Activated T-cell treated with anti-CD3 and anti-CD28 coated beads, Interleukin-2, amount 50 U/mL, for 72 hours (primary cell): ENCODE measurements around the gene TIMM50. TPM values are rescaled to one million over a fixed set of nuclear protein-coding genes. Genes with fewer than 3 reads are reported as not detected.

Experiments used
- ATAC-seq, 2 donors: fragments of 150-1000 bp; cut with Tn5 transposase; replicated peaks in 1 of 2; 2 replicates each; pipeline ENCODE4 v1.10.0; 2021; ENCODE audit warnings: moderate library complexity in 2 of 2, mild to moderate bottlenecking in 1 of 2
- DNase-seq, 2 donors: peaks; one replicate each; pipeline ENCODE4 v3.0.0; 2021 to 2022; ENCODE audit warnings: mixed read lengths in 1 of 2
- H3K27ac Mint-ChIP-seq: one replicate; pipeline ENCODE4 v1.8.0; 2022; ENCODE audit warnings: mild to moderate bottlenecking, moderate library complexity, mixed read lengths
- H3K27me3 Mint-ChIP-seq: one replicate; pipeline ENCODE4 v1.8.0; 2022; ENCODE audit warnings: low read depth, mixed read lengths
- H3K36me3 Mint-ChIP-seq, 2 donors: one replicate each; pipeline ENCODE4 v1.8.0; 2022; ENCODE audit warnings: mixed read lengths in 2 of 2, mild to moderate bottlenecking in 1 of 2; ENCODE audit not compliant: insufficient read depth in 2 of 2
- H3K4me1 Mint-ChIP-seq: one replicate; pipeline ENCODE4 v1.8.0; 2022; ENCODE audit warnings: low read depth, mixed read lengths
- H3K4me3 Mint-ChIP-seq, 2 donors: one replicate each; pipeline ENCODE4 v1.8.0; 2022; ENCODE audit warnings: mild to moderate bottlenecking in 2 of 2, mixed read lengths in 2 of 2, moderate library complexity in 2 of 2
- H3K9me3 Mint-ChIP-seq, 2 donors: one replicate each; pipeline ENCODE4 v1.8.0; 2022; ENCODE audit warnings: mixed read lengths in 2 of 2
- total RNA-seq, 2 donors: library from RNA; stranded (reverse); gene quantifications; one replicate each; pipeline ENCODE4 v1.2.3, GENCODE V29; 2022

TIMM50 gene
- total RNA-seq, 2 donors from 2014 or later: 52.4 to 55.8 TPM

- DNase-seq: peak; percentile 29 to 32
- Mint-ChIP-seq H3K4me3 (peak within 1 kb of the TSS; percentile 74 to 82), H3K9me3 (no peaks in the 10 kb centered on the region), H3K36me3 (peaks cover 2 to 3% of the 10 kb centered on the region in 2 donors), H3K27ac (no peak within 1 kb of the TSS), H3K27me3 (peaks cover 46% of the 10 kb centered on the region), H3K4me1 (peaks cover 14% of the 10 kb centered on the region)
- peak; percentile 58 to 60 for ATAC-seq
These were observed 34.4 kb downstream of the TIMM50 start, which contains the start of gene SELENOV for GRCh38 chr19:39514840-39515550. TSS of gene SELENOV (plus strand) at chr19:39515139. CDS start at chr19:39515213, 74 bp downstream.

DNA sequence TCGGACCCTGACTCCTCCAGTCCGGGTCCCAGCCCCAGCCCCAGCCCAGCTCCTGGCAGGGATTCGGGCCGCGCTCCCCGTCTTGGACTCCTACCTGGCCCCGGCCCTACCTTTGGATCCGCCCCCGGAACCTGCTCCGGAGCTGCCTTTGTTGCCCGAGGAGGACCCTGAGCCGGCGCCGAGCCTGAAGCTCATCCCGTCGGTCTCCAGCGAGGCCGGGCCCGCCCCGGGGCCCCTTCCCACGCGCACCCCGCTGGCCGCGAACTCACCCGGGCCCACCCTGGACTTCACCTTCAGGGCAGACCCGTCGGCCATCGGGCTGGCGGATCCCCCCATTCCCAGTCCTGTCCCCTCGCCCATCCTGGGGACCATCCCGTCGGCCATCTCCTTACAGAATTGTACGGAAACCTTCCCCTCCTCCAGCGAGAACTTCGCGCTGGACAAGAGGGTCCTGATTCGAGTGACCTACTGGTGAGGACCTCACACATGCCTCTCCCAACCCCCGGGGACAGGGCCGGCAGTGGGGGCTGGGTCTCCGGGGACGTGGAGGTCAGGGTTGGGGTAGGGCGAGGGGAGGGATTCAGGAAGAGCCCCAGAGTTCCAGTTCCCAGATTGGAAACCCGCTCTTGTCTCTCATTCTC lies 35.0 kb downstream of the TIMM50 start:
- Mint-ChIP-seq H3K27me3 (peaks cover 46% of the 10 kb centered on the region), H3K4me3 (peak overlapping the region; percentile 66 to 82), H3K36me3 (peaks cover 0 to 3% of the 10 kb centered on the region in 2 donors), H3K4me1 (peaks cover 14% of the 10 kb centered on the region), H3K27ac (no peak overlapping the region), H3K9me3 (no peaks in the 10 kb centered on the region)
- ATAC-seq (peak in 1 of 2 donors; percentile 43), DNase-seq (peak in 1 of 2 donors; percentile 29)

GRCh38 chr19:39516270-39516669 lies 35.6 kb downstream of the TIMM50 start:
- H3K27ac Mint-ChIP-seq: no peak overlapping the region
- peaks cover 46% of the 10 kb centered on the region for H3K27me3 Mint-ChIP-seq
- peak overlapping the region; percentile 35 to 82 for H3K4me3 Mint-ChIP-seq
- DNase-seq (no peak), ATAC-seq (no peak)
- H3K9me3 Mint-ChIP-seq: no peaks in the 10 kb centered on the region
- H3K4me1 Mint-ChIP-seq: peaks cover 14% of the 10 kb centered on the region
- peaks cover 0 to 3% of the 10 kb centered on the region in 2 donors for H3K36me3 Mint-ChIP-seq

DNA sequence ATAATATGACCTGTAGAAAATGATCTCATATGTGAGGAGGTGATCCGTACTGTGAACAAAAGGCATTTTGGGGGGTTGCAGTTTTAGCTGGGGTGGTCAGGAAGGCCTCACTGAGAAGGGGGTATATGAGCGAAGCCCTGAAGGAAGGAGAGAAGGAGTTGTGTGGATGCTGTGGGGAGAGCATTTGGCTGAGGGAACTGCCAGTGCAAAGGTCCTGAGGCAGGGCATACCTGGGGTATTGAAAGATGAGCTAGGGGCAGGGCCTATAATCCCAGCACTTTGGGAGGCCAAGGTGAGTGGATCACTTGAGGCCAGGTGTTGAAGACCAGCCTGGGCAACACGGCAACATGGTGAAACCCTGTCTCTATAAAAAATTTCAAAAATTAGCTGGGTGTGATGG lies 36.8 kb downstream of the TIMM50 start:
- H3K27ac Mint-ChIP-seq: no peak overlapping the region
- H3K27me3 Mint-ChIP-seq: peaks cover 46% of the 10 kb centered on the region
- H3K4me3 Mint-ChIP-seq: no peak overlapping the region
- no peak for DNase-seq
- H3K36me3 Mint-ChIP-seq: peaks cover 0 to 3% of the 10 kb centered on the region in 2 donors
- no peak for ATAC-seq
- no peaks in the 10 kb centered on the region for H3K9me3 Mint-ChIP-seq
- peaks cover 14% of the 10 kb centered on the region for H3K4me1 Mint-ChIP-seq

DNA sequence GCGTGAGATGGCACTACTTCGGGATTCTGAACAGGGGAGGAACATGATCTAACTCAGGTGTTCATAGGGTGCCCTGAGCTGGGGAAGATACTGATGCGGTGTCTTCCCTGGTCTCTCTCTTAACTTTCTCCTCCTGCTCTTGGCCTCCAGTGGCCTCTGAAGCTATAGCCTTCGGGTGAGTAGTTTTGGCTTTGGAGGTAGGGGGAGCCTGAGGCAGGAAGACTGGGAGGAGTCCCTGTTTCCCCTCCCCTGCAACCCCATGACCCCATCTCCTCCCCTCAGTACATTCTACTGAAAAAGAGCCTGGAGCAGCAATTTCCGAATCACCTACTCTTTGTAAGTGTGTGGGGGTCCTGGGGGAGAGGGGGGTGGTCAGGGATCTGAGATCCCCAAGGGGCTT lies 37.8 kb downstream of the TIMM50 start:
- H3K27me3 Mint-ChIP-seq: peaks cover 46% of the 10 kb centered on the region

GRCh38 chr19:39518975-39519374 lies 38.3 kb downstream of the TIMM50 start:
- Mint-ChIP-seq H3K36me3 (peaks cover 0 to 3% of the 10 kb centered on the region in 2 donors), H3K4me1 (peaks cover 14% of the 10 kb centered on the region), H3K27ac (no peak overlapping the region), H3K27me3 (peaks cover 41% of the 10 kb centered on the region), H3K4me3 (no peak overlapping the region), H3K9me3 (no peaks in the 10 kb centered on the region)
- DNase-seq (no peak), ATAC-seq (no peak)

More for the DNA sequence above, 37.8 kb downstream of the TIMM50 start:
- peaks cover 0 to 3% of the 10 kb centered on the region in 2 donors for H3K36me3 Mint-ChIP-seq
- no peak overlapping the region for H3K4me3 Mint-ChIP-seq
- DNase-seq (no peak), ATAC-seq (no peak)
- no peaks in the 10 kb centered on the region for H3K9me3 Mint-ChIP-seq
- H3K4me1 Mint-ChIP-seq: peaks cover 14% of the 10 kb centered on the region
- no peak overlapping the region for H3K27ac Mint-ChIP-seq

GRCh38 chr19:39520541-39521484 lies 40.2 kb downstream of the TIMM50 start:
- peaks cover 1 to 3% of the 10 kb centered on the region in 2 donors for H3K36me3 Mint-ChIP-seq
- H3K4me3 Mint-ChIP-seq: no peak overlapping the region
- H3K4me1 Mint-ChIP-seq: peaks cover 11% of the 10 kb centered on the region
- ATAC-seq (no peak), DNase-seq (no peak)
- H3K27ac Mint-ChIP-seq: no peak overlapping the region
- H3K9me3 Mint-ChIP-seq: no peaks in the 10 kb centered on the region
- H3K27me3 Mint-ChIP-seq: peaks cover 24% of the 10 kb centered on the region

DNA sequence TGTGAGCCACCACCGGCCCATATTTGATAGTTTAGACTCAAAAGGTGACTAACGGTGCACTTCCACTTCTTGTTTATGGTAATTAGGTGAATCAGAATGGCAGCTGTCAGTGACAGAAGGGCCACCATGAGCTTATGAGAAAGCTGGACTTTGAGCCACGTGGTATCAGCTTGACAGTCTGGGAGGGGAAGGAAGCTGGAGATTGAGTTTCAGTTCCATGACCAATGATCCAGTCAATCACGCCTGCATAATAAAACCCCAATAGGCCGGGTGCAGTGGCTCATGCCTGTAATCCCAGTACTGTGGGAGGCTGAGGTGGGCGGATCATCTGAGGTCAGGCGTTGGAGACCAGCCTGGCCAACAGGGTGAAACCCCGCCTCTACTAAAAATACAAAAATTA lies 43.9 kb downstream of the TIMM50 start:
- no peak overlapping the region for H3K27ac Mint-ChIP-seq
- DNase-seq: no peak
- H3K4me1 Mint-ChIP-seq: peaks cover 10% of the 10 kb centered on the region
- no peaks in the 10 kb centered on the region for H3K9me3 Mint-ChIP-seq
- H3K36me3 Mint-ChIP-seq: peaks cover 0 to 8% of the 10 kb centered on the region in 2 donors
- H3K4me3 Mint-ChIP-seq: no peak overlapping the region
- no peaks in the 10 kb centered on the region for H3K27me3 Mint-ChIP-seq
- ATAC-seq: no peak

DNA sequence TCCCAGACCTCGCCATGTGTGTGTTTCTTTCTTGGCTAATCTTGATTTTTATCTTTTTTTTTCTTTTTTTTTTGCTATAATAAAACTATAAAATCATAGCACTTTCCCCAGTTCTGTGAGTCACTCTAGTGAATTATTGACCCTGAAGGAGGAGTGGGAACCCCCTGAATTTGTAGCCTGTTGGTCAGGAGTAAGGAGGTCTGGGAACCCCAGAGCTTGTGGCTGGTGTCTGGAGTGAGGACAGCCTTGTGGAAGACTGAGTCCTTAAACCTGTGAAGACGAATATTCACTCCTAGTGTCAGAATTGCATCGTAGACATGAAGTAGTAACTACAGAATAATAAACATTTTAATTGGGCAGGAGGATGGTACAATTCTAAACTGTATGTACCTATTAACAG lies 44.6 kb downstream of the TIMM50 start:
- peaks cover 13% of the 10 kb centered on the region for H3K4me1 Mint-ChIP-seq
- H3K36me3 Mint-ChIP-seq: peaks cover 0 to 8% of the 10 kb centered on the region in 2 donors
- ATAC-seq (no peak), DNase-seq (no peak)
- H3K27me3 Mint-ChIP-seq: no peaks in the 10 kb centered on the region
- no peak overlapping the region for H3K27ac Mint-ChIP-seq
- no peaks in the 10 kb centered on the region for H3K9me3 Mint-ChIP-seq
- H3K4me3 Mint-ChIP-seq: no peak overlapping the region

GRCh38 chr19:39531834-39532232 lies 51.2 kb downstream of the TIMM50 start:
- Mint-ChIP-seq H3K4me1 (peaks cover 36% of the 10 kb centered on the region), H3K27ac (peak overlapping the region; percentile 79), H3K4me3 (peak overlapping the region; percentile 91 to 93), H3K27me3 (no peaks in the 10 kb centered on the region), H3K36me3 (peaks cover 0 to 6% of the 10 kb centered on the region in 2 donors), H3K9me3 (no peaks in the 10 kb centered on the region)
- DNase-seq (no peak), ATAC-seq (no peak)

DNA sequence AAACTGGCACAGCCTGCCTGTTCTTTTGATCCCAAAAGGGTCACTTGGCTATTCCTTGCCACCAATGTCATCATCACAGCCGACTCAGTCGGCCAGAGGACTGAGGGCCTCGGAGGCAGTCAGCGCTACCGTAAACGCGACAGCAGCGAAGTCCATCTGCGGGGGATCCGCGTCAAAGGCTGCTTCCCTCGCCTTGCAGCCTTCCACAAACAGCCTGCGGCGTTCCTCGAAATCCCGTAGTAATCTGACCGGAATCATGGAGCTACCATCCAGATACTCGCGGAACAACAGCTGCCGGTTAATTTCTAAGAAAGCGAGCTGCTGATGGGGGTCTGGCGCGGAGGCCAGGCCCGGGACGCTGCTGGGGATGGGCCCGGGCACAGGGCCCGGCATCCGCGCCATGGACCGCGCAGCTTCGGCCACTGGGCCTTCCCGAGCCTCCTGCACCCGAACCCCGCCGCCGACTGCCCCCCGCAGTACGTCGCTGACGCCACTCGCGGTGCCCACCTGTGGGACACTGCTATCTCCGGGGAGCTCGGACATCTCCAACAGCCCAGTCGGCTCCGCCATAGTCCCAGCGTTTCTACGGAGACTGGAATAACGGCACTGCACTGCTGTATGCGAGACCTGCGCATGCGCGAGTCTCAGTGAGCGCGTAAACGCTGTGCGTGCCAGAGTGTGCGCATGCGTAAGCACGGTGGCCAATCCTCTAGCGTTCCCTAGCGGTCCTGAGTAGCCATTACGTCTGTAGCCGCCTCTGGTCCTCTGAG lies 51.8 kb downstream of the TIMM50 start, which contains the start of gene EID2B:
TSS of gene EID2B (minus strand) at position 620 of the 770 bp plus-strand sequence. CDS start at position 570, 50 bp downstream.
- H3K36me3 Mint-ChIP-seq: peaks cover 0 to 6% of the 10 kb centered on the region in 2 donors
- DNase-seq: peak; percentile 92 to 95
- no peaks in the 10 kb centered on the region for H3K9me3 Mint-ChIP-seq
- peaks cover 42% of the 10 kb centered on the region for H3K4me1 Mint-ChIP-seq
- H3K27ac Mint-ChIP-seq: peak within 1 kb of the TSS; percentile 95
- H3K27me3 Mint-ChIP-seq: no peaks in the 10 kb centered on the region
- H3K4me3 Mint-ChIP-seq: peak within 1 kb of the TSS; percentile 91 to 93
- peak; percentile 85 to 94 for ATAC-seq

DNA sequence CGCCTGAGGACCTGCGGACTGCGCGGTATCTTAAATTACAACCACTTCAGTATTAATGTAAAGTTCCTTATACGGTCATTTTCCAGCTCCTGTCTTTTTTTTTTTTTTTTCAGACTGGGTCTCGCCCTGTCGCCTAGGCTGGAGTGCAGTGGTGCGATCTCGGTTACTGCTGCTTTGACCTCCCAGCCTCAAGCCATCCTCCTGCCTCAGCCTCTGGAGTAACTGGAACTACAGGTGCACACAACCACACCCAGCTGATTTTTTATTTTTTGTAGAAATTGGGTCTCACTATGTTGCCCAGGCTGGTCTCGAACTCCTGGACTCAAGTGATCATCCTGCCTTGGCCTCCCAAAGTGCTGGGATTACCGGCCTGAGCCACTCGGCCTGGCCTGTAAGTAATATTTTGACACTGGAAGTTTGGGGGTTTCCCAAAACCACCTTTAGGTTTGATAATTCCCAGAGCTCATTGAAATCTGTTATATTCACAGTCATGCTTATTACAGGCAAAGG lies 52.4 kb downstream of the TIMM50 start:
- Mint-ChIP-seq H3K27ac (peak overlapping the region; percentile 95), H3K27me3 (no peaks in the 10 kb centered on the region), H3K4me3 (peak overlapping the region; percentile 58 to 91), H3K36me3 (peaks cover 0 to 8% of the 10 kb centered on the region in 2 donors), H3K4me1 (peaks cover 48% of the 10 kb centered on the region), H3K9me3 (no peaks in the 10 kb centered on the region)
- ATAC-seq (peak; percentile 34 to 39), DNase-seq (no peak)
